ENCODE data around the gene DPYD. TPM values are rescaled to one million over a fixed set of nuclear protein-coding genes. Genes with fewer than 3 reads are reported as not detected.

The DPYD gene
- total and polyA plus RNA-seq, 9 of the 15 experiments (the other 6 are each of a cell fraction or from before 2014, with no cell fraction given), result 0.03 to 0.25 (median 0.08) TPM; not detected in 2

DNA sequence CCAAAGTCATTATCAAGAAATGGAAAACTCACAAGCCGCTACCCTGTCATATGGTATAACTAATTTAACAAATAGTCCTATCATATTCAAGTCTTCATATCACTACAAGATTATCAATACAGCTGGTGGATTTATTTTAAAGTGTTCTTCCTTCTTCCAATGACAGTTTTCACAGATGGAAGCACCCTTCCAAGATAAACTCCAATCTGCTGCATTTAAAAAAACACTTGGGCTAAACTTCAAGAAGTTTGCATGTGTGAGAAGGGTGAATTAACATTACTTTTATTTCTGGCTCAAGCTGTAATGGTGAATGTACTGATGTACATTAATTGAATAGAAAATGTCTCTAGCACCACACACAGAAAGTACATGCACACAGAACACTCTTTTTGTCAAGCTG, 192.4 kb downstream of the DPYD start:
- TF ChIP-seq ADNP (tag; IDR thresholded peaks at IDR 0.05), result no peak
- no peak for TF ChIP-seq HEY1 (CRISPR knock-in tag; IDR thresholded peaks at IDR 0.05; ENCODE audit: borderline replicate concordance)
- no peak for TF ChIP-seq MYC (IDR thresholded peaks at IDR 0.05; ENCODE audit: low read depth, low read length)
- TF ChIP-seq MYC (CRISPR knock-in tag; IDR thresholded peaks at IDR 0.05; ENCODE audit: borderline replicate concordance, low read depth), result no peak
- no peak for TF ChIP-seq SUPT5H (IDR thresholded peaks at IDR 0.05)
- TF ChIP-seq, protein P1, sequence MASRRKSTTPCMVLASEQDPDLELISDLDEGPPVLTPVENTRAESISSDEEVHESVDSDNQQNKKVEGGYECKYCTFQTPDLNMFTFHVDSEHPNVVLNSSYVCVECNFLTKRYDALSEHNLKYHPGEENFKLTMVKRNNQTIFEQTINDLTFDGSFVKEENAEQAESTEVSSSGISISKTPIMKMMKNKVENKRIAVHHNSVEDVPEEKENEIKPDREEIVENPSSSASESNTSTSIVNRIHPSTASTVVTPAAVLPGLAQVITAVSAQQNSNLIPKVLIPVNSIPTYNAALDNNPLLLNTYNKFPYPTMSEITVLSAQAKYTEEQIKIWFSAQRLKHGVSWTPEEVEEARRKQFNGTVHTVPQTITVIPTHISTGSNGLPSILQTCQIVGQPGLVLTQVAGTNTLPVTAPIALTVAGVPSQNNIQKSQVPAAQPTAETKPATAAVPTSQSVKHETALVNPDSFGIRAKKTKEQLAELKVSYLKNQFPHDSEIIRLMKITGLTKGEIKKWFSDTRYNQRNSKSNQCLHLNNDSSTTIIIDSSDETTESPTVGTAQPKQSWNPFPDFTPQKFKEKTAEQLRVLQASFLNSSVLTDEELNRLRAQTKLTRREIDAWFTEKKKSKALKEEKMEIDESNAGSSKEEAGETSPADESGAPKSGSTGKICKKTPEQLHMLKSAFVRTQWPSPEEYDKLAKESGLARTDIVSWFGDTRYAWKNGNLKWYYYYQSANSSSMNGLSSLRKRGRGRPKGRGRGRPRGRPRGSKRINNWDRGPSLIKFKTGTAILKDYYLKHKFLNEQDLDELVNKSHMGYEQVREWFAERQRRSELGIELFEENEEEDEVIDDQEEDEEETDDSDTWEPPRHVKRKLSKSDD (conservative IDR thresholded peaks at IDR 0.05; ENCODE audit: low read length), result no peak
- no peak for TF ChIP-seq ZNF707 (CRISPR knock-in tag; conservative IDR thresholded peaks at IDR 0.05)
- no peak for TF ChIP-seq FOXK2 (conservative IDR thresholded peaks at IDR 0.05 in 1 of 2, IDR thresholded peaks at IDR 0.05 in 1 of 2; ENCODE audit: low read depth in 2 of 2)
- TF ChIP-seq SMAD1 (IDR thresholded peaks at IDR 0.05; ENCODE audit: low read depth, low read length, partially characterized antibody), result no peak
- TF ChIP-seq, protein P2, sequence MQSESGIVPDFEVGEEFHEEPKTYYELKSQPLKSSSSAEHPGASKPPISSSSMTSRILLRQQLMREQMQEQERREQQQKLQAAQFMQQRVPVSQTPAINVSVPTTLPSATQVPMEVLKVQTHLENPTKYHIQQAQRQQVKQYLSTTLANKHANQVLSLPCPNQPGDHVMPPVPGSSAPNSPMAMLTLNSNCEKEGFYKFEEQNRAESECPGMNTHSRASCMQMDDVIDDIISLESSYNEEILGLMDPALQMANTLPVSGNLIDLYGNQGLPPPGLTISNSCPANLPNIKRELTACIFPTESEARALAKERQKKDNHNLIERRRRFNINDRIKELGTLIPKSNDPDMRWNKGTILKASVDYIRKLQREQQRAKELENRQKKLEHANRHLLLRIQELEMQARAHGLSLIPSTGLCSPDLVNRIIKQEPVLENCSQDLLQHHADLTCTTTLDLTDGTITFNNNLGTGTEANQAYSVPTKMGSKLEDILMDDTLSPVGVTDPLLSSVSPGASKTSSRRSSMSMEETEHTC (IDR thresholded peaks at IDR 0.05), result no peak
- TF ChIP-seq PTRF (tag; IDR thresholded peaks at IDR 0.05), result no peak
- H3K4me3 ChIP-seq, result no peak overlapping the region
- H3K9me1 ChIP-seq (ENCODE audit: control insufficient read depth, insufficient read depth, low read length), result no peaks in the 10 kb centered on the region
- no peak overlapping the region for H2AFZ ChIP-seq (ENCODE audit: low read depth, low read length)
- no peaks in the 10 kb centered on the region for H3K36me3 ChIP-seq (ENCODE audit: control insufficient read depth, insufficient read depth, low read length)
- H3K4me1 ChIP-seq (replicated peaks in 1 of 2; ENCODE audit: control insufficient read depth in 2 of 2, insufficient read depth in 2 of 2, low read length in 2 of 2), result no peaks in the 10 kb centered on the region
- in situ Hi-C loops (cut with MboI), result no loop called here
- BruUV-seq (replicated peaks), result no TSS peak
- WGBS (ENCODE audit: insufficient coverage, low coverage, missing lambda C conversion rate), result 0% methylated on average over 1 of the region's 1 CpG
- no peaks in the 10 kb centered on the region for H3K27me3 ChIP-seq (ENCODE audit: control insufficient read depth in 2 of 2, insufficient read depth in 2 of 2, low read length in 2 of 2)
- DNase-seq (ENCODE audit: extremely low read depth in 1 of 4, low spot score in 3 of 4), result no peak
- H3K9me3 ChIP-seq (replicated peaks; ENCODE audit: control insufficient read depth, insufficient read depth, low read depth, low read length), result no peaks in the 10 kb centered on the region
- no peak for FAIRE-seq
- H3K79me2 ChIP-seq (ENCODE audit: control insufficient read depth, insufficient read depth, low read length), result no peaks in the 10 kb centered on the region
- H3K4me2 ChIP-seq (ENCODE audit: insufficient read depth, low read length), result no peak overlapping the region
- intact Hi-C loops (cut with micrococcal nuclease), result no loop called here
- ChIA-PET CTCF (ENCODE audit: low intra/inter-chr PET ratio) (no interaction called here), POLR2A (no interaction called here)
- no peak overlapping the region for H3K27ac ChIP-seq (ENCODE audit: extremely low read depth, low read depth, low read length)
- H4K20me1 ChIP-seq (replicated peaks; ENCODE audit: control insufficient read depth, insufficient read depth, low read length), result no peaks in the 10 kb centered on the region
- no peak for ATAC-seq
- no peak overlapping the region for H3K9ac ChIP-seq (ENCODE audit: insufficient read depth in 1 of 2, low read depth in 2 of 2, low read length in 2 of 2)
